Stomach smooth muscle (tissue), 2 donors: ENCODE data around the gene SIX2.
"Not testable (repeated sequence)": the region's sequence is repeated elsewhere in the genome, so short reads cannot be mapped to it uniquely, and the experiment has no call there.

Experiments
- H3K27ac ChIP-seq: one replicate; pipeline ENCODE4 v1.7.0; 2013; ENCODE audit warnings: mild to moderate bottlenecking, low read length, inconsistent platforms
- H3K27me3 ChIP-seq, 2 donors: one replicate each; pipeline ENCODE4 v1.7.0; 2013; ENCODE audit warnings: low read length in 2 of 2; ENCODE audit not compliant: insufficient read depth in 2 of 2, control insufficient read depth in 1 of 2
- H3K36me3 ChIP-seq, 2 donors: one replicate each; pipeline ENCODE4 v1.7.0; 2013; ENCODE audit warnings: low read length in 2 of 2; ENCODE audit not compliant: control insufficient read depth in 2 of 2, insufficient read depth in 2 of 2
- H3K4me1 ChIP-seq: one replicate; pipeline ENCODE4 v1.7.0; 2013; ENCODE audit warnings: low read length; ENCODE audit not compliant: control insufficient read depth, insufficient read depth
- H3K4me3 ChIP-seq, 2 donors: one replicate each; pipeline ENCODE4 v1.7.0; 2013; ENCODE audit warnings: low read length in 2 of 2
- H3K9ac ChIP-seq, 2 donors: one replicate each; pipeline ENCODE4 v1.7.0; 2013; ENCODE audit warnings: low read length in 2 of 2, mild to moderate bottlenecking in 1 of 2
- H3K9me3 ChIP-seq, 2 donors: one replicate each; pipeline ENCODE4 v1.7.0; 2013; ENCODE audit warnings: low read length in 2 of 2; ENCODE audit not compliant: control insufficient read depth in 2 of 2
- donor health status: healthy.
- donor health status: Pancreatic carcinoma.

Gene SIX2

DNA sequence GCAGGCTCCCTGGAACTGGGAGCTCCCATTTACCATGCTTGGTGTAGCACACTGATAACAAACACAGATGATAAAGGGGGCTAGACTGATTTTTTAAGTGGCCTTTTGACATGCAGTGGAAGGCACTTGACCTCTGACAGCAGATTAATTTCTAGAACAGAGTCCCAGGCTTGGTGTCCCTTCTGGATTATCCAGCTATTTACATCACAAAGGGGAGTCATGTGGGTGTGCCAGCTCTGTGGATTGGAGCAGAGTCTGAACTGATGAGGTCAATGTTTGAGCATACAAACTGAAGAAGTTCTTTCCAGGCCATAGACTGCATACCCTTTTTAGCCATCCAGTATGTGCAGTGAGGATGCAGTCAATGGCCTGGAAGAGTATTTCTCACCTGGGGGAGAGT is 31.5 kb upstream of the SIX2 start:
- peaks cover 0 to 2% of the 10 kb centered on the region in 2 donors for H3K27me3 ChIP-seq
- no peaks in the 10 kb centered on the region for H3K4me1 ChIP-seq
- H3K9ac ChIP-seq, result no peak overlapping the region

DNA sequence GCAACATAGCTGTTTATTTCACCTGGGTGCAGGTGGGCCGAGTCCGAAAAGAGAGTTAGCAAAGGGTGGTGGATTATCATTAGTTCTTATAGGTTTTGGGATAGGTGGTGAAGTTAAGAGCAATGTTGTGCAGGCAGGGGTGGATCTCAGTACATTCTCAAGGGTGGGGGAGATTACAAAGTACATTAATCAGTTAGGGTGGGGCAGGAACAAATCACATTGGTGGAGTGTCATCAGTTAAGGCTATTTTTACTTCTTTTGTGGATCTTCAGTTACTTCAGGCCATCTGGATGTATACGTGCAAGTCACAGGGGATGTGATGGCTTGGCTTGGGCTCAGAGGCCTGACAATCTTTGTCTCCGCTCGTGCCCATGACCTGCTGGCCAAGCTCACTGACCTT is 30.6 kb upstream of the SIX2 start:
- not testable (repeated sequence) for H3K27ac ChIP-seq, H3K9ac ChIP-seq, H3K36me3 ChIP-seq, H3K4me3 ChIP-seq, H3K27me3 ChIP-seq, H3K4me1 ChIP-seq, H3K9me3 ChIP-seq

More for the DNA sequence above, 31.5 kb upstream of the SIX2 start:
- H3K4me3 ChIP-seq, result no peak overlapping the region
- no peak overlapping the region for H3K27ac ChIP-seq
- H3K9me3 ChIP-seq, result no peaks in the 10 kb centered on the region
- H3K36me3 ChIP-seq, result no peaks in the 10 kb centered on the region

DNA sequence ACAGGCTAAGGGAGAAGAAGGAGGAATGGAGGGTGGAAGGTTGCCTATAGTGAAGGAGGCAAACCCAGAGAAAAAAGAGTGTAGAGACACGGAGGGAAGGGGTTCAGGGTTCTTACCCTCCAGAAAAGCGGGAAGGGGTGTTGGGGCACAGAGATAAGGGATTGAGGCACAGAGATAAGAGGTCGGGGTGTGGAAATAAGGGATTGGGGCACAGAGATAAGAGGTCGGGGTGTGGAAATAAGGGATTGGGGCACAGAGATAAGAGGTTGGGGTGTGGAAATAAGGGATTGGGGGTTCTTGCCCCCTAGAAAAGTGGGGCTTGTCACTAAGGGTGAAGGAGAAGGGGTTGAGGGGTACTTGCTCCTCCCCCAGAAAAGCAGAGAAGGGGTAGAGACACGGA is 29.6 kb upstream of the SIX2 start:
- H3K27me3 ChIP-seq, H3K4me3 ChIP-seq, H3K27ac ChIP-seq, H3K36me3 ChIP-seq, H3K9me3 ChIP-seq, H3K9ac ChIP-seq, H3K4me1 ChIP-seq: not testable (repeated sequence)

DNA sequence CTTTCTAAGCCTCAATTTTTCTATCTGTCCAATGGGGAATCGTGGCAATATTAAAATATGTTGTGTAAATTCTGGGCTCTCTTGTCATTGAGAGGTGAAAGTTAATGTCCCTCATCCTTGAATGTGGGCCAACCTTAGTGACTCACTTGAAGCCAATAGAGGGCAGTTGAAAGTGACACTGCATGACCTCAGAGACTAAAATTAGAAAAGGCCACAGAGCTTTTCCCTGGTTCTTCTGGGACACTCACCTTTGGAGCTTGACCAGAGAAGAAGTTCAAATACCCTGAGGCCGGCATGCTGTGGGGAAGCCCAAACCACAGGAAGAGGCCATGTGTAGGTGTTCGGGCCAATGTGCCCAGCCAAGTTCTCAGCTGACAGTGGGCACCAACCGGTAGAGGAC is 24.1 kb upstream of the SIX2 start:
- H3K4me1 ChIP-seq, result peaks cover 10% of the 10 kb centered on the region
- no peaks in the 10 kb centered on the region for H3K27me3 ChIP-seq
- no peak overlapping the region for H3K27ac ChIP-seq
- H3K9me3 ChIP-seq, result no peaks in the 10 kb centered on the region
- H3K36me3 ChIP-seq, result no peaks in the 10 kb centered on the region
- H3K9ac ChIP-seq, result no peak overlapping the region
- H3K4me3 ChIP-seq, result no peak overlapping the region

DNA sequence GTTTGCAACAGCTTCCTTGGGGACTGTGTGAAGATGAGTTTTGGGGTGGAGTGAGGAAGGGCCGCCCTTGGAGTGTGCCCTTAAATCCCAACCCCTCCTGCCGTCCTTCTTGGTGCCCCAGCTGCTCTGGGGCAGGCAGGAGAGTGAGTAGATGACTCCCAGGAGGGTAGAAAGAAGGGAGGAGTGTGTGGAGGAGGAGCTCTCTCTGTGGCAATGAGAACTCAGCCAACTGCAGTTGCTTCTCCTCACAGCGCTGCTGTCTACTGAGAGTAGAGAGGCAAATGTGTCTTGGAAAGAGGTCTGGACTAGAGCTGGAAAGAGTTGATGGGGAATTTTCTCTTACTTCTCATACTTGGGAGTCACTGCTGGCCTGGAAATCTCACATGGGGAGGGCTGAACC is 21.8 kb upstream of the SIX2 start:
- Histone ChIP-seq H3K27ac (no peak overlapping the region), H3K36me3 (no peaks in the 10 kb centered on the region), H3K4me1 (peaks cover 10% of the 10 kb centered on the region), H3K9ac (no peak overlapping the region), H3K9me3 (no peaks in the 10 kb centered on the region), H3K4me3 (no peak overlapping the region), H3K27me3 (no peaks in the 10 kb centered on the region)

DNA sequence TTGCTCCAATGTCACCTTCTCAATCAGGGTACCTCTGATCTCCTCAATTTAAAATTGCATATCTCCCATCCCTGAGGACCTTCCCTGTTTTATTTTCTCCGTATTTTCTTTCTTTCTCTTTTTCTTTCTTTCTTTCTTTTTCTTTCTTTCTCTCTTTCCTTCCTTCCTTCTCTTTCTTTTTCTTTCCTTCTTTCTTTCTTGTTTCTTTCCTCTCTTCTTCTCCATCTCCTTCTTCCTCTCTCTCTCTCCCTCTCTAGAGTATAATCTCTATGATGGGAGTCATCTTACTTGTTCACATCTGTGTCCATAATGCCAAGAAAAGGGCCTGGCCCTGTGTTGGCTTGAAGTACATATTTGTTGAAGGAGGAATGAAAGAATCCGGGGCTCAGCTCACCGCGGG is 21.3 kb upstream of the SIX2 start:
- Histone ChIP-seq H3K4me1 (peaks cover 10% of the 10 kb centered on the region), H3K36me3 (no peaks in the 10 kb centered on the region), H3K4me3 (no peak overlapping the region), H3K27me3 (no peaks in the 10 kb centered on the region), H3K27ac (no peak overlapping the region), H3K9ac (no peak overlapping the region), H3K9me3 (no peaks in the 10 kb centered on the region)

DNA sequence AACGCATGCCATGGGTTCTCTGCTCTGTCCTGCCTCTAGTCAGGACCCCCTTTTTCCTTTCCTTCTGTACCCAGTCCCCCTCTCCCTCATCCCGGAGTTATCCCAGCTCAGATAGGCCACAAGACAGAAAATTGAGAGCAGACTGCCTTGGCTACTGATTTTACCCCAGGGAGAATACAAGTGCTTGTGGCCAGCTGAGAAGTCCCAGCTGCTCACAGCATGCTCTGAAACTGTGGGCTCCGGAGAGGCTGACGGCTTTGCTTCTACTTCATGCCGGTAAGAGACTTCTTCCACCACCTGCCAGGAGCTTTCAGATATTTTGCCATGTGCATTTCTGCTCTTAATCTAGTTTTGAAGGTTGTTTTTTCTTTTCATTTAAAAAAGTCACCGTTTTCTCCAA is 20.0 kb upstream of the SIX2 start:
- H3K36me3 ChIP-seq, result no peaks in the 10 kb centered on the region
- H3K27ac ChIP-seq, result no peak overlapping the region
- H3K9ac ChIP-seq, result no peak overlapping the region
- H3K4me3 ChIP-seq, result no peak overlapping the region
- no peaks in the 10 kb centered on the region for H3K9me3 ChIP-seq
- peaks cover 18% of the 10 kb centered on the region for H3K4me1 ChIP-seq
- no peaks in the 10 kb centered on the region for H3K27me3 ChIP-seq

DNA sequence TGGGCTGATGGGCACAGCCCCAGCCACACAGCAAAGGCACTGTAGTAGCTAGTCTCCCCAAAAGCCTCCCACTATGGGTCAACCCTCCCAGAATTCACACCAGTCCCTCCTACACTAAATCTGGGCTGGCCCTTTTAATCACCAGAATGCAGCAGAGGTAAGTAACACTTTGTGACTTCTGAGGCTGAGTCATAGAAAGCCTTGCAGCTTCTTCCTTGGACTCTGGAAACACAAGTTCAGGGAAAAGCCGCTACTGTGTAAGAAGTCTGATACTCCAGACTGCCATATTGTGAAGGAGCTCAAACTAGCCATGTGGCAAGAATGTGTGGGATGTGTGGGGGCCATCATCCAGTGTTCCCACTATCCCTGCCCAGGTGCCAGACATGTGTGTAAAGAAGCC is 19.0 kb upstream of the SIX2 start:
- no peaks in the 10 kb centered on the region for H3K36me3 ChIP-seq
- no peaks in the 10 kb centered on the region for H3K27me3 ChIP-seq
- peaks cover 18% of the 10 kb centered on the region for H3K4me1 ChIP-seq
- H3K4me3 ChIP-seq, result no peak overlapping the region
- no peak overlapping the region for H3K27ac ChIP-seq
- H3K9me3 ChIP-seq, result no peaks in the 10 kb centered on the region
- no peak overlapping the region for H3K9ac ChIP-seq

DNA sequence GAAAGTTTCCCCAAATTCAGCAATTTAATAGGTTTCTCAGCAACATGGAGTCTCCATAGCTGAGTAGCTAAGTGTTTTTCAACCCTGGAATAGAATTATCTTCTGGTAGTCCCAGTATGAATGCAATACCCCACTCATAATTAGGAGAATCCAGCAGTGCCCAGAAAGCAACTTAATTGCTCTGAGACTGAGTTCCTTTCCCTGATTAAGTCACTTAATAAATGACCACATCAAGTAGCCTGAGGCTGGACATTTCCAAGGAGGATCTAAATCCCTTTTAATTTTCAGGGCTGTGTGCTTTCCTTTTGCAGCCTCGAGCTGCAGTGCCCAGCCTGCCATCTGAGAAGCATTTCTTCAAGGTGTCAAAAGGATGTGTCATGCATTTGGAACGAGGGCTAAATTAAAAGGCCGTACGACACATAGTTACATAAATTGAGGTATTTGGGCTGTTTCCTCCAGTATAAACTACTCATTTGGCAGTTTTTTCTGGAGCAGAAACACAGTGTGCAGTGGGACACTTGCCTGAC is 17.7 kb upstream of the SIX2 start:
- peaks cover 0 to under 1% of the 10 kb centered on the region in 2 donors for H3K27me3 ChIP-seq
- H3K27ac ChIP-seq, result no peak overlapping the region
- H3K9ac ChIP-seq, result no peak overlapping the region
- no peaks in the 10 kb centered on the region for H3K9me3 ChIP-seq
- H3K4me3 ChIP-seq, result no peak overlapping the region
- H3K36me3 ChIP-seq, result no peaks in the 10 kb centered on the region
- peaks cover 18% of the 10 kb centered on the region for H3K4me1 ChIP-seq

DNA sequence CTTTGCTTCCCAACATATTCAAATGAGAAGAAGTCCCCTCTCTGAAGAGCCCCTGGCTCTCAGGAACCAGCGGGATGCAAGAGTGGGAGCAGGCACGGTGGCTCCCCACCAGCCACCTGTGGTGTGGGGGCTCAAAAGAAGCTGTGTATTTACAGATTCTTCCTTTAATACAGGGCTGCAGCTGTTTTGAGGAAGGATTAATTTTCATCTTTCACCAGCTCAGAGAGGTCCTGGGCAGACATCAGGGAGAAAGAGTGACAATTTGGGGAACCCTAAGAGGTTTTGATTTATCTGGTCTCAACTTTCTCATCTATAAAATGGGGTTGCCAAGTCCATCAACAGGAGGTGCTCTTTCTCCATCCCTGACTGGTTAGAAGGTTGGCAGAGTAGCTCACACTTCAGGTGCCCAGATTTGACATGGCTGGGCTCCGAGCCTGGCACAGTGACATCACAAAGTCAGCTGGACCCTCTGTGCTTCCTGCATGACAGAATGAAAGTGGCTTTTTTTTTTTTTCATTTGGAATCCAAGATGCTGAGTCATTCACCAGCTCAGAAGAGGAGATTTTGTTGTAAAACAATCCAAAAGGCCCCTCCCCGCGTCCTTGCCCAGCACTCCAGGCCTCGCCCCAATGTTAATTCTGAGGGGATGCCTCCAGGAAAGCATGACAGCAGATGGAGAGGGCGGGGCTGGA is 15.5 kb upstream of the SIX2 start:
- peaks cover 16% of the 10 kb centered on the region for H3K4me1 ChIP-seq
- H3K9ac ChIP-seq, result no peak overlapping the region
- no peaks in the 10 kb centered on the region for H3K9me3 ChIP-seq
- H3K27ac ChIP-seq, result no peak overlapping the region
- no peak overlapping the region for H3K4me3 ChIP-seq
- peaks cover 0 to 2% of the 10 kb centered on the region in 2 donors for H3K27me3 ChIP-seq
- H3K36me3 ChIP-seq, result no peaks in the 10 kb centered on the region

DNA sequence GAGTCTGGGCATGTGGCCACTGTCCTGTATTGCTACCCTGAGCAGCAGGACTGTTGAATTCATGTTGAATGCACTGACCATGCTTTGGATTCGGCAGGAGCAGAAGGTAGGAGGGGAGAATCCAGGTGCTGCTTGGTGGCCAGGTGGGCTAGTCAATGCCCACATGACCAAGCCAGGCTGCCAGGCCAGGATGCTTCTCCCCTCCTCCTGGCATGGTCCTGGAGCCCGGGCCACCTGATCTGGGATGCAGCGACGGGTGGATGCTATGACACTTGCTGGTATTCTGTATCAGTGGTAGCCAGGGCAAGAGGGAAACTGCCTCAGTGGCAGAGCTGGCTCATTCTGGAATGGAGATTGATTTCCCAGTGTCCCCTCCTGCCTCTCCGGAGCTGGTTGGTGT is 14.8 kb upstream of the SIX2 start:
- no peaks in the 10 kb centered on the region for H3K36me3 ChIP-seq
- no peak overlapping the region for H3K27ac ChIP-seq
- no peak overlapping the region for H3K9ac ChIP-seq
- peaks cover 12% of the 10 kb centered on the region for H3K4me1 ChIP-seq
- H3K9me3 ChIP-seq, result no peaks in the 10 kb centered on the region
- no peak overlapping the region for H3K4me3 ChIP-seq
- H3K27me3 ChIP-seq, result peaks cover 0 to 2% of the 10 kb centered on the region in 2 donors
